ENCODE measurements around the gene FNBP1L.

FNBP1L gene

DNA sequence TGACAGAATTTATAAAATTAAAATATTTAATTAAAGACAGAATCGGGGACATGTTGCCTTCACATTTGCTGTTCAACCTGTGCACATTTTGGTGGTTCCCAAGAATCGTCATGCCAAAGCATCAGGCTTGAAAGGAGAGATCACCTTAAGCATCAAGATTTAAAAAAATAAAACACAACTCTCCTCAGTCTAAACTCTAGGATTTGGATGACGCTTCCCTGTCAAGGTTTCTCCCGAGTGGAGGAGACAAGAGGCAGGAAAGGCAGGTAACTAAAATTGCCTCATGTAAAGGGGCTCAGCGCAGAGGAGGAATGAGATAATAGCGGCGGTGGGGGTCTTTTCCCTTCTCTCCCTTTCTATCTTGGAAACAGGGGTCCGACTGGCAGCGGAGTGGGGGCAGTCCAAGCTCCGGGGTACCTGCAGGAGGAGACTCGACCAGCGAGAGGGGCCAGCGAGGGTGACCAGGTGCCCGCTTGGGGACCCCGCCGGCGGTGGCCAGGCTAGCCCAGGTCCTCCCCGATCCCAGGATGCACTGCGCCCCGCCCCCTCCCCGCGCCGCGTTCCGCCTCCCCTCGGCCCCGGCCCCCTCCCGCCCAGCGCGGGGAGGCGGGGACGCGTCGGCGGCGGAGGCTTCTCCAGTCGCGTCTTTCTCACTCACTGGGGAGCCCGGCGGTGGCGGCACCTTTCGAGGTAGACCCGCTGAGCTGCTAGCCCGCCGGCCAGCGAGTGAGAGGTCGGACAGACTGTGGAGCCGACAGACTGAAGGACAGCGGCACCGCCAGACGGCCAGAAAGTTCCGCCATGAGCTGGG, at the start of gene FNBP1L:
Gene FNBP1L, plus strand, starts transcription at position 638 of the 811 bp plus-strand sequence. Its CDS starts 164 bp downstream, at position 802.
- peak within 1 kb of the TSS; percentile 70 for H3K4me3 ChIP-seq (ENCODE audit: low read length)
- TF ChIP-seq, protein P1, sequence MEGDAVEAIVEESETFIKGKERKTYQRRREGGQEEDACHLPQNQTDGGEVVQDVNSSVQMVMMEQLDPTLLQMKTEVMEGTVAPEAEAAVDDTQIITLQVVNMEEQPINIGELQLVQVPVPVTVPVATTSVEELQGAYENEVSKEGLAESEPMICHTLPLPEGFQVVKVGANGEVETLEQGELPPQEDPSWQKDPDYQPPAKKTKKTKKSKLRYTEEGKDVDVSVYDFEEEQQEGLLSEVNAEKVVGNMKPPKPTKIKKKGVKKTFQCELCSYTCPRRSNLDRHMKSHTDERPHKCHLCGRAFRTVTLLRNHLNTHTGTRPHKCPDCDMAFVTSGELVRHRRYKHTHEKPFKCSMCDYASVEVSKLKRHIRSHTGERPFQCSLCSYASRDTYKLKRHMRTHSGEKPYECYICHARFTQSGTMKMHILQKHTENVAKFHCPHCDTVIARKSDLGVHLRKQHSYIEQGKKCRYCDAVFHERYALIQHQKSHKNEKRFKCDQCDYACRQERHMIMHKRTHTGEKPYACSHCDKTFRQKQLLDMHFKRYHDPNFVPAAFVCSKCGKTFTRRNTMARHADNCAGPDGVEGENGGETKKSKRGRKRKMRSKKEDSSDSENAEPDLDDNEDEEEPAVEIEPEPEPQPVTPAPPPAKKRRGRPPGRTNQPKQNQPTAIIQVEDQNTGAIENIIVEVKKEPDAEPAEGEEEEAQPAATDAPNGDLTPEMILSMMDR (conservative IDR thresholded peaks at IDR 0.05; ENCODE audit: low read length): no peak
- peak; percentile 39 for DNase-seq (ENCODE audit: low read depth)

DNA sequence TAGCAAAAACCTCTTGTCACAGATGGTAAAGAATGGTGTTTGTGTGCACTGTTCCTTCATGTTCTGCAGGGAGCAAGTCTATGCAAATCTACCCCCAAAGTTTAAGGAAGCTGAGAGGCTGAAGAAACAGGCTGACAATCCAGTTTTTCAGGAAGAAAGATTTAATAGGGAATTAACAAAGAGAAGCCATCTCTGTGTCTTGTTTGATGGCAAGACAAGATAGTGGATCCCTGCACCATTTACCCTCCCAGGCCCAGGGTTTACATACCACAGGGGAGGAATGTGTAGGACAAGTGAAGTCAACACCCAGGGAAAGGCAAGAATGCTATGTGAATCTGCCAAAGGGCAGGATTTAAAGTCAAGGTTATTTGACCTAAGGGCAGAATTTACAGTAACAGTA, 48.1 kb upstream of the FNBP1L start:
- no peak for DNase-seq (ENCODE audit: low read depth)
- TF ChIP-seq, protein P1 (conservative IDR thresholded peaks at IDR 0.05; ENCODE audit: low read length): no peak
- H3K4me3 ChIP-seq (ENCODE audit: low read length): no peak overlapping the region

DNA sequence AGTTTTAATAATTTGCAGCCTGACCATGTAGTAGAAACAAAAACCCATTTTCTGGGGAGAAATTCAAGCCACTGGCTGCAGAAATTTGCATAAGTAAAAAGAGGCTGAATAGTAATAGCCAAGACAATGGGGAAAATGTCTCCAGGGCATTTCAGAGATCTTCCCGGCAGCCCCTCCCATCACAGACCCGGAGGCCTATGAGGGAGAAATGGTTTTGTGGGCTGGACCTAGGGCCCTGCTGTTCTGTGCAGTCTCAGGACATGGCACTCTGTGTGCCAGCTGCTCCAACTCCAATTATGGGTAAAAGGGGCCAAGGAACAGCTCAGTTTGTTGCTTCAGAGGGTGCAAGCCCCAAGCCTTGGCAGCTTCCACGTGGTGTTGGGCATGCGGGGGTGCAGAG, 39.7 kb upstream of the FNBP1L start:
- H3K4me3 ChIP-seq (ENCODE audit: low read length): no peak overlapping the region
- TF ChIP-seq, protein P1 (conservative IDR thresholded peaks at IDR 0.05; ENCODE audit: low read length): no peak
- DNase-seq (ENCODE audit: low read depth): no peak

DNA sequence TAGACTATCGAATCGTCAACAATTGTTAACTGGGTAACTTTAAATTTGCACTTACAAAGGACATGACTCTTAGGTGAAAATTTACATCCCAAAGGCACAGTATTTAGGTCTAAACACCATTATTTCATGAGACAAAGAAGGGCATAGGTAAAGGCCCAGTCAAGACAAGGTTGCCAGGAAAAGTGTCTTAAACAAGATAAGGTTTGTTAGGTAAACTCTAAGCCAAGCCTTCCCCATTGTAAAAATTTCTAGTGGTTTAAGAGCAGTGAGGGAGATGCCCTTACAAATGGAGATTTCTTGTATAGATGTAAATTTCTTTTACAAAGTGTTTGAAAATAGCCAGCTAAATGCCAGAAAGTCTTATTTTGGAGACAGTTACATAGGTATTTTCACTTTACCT, 36.9 kb upstream of the FNBP1L start:
- no peak for DNase-seq (ENCODE audit: low read depth)
- no peak overlapping the region for H3K4me3 ChIP-seq (ENCODE audit: low read length)
- TF ChIP-seq, protein P1 (conservative IDR thresholded peaks at IDR 0.05; ENCODE audit: low read length): no peak

DNA sequence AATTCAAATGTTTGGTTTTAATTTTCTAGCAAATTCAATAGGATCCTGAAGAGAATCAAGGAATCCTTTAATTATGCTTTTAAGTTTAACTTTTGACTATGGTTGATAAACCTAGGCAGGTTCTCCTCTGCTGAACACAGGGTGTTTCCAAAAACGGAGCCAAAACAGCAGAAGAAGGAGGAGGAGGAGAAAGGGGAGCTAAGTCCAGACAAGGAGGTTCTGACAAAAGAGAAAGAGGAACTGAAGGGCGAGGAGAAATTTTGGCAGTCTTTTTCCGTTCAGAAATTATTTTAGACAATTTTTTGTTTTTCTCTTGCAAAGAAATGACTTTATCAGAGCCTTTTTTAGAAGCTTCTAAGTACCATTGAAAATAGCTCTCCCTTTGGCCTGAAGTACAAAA, 33.2 kb upstream of the FNBP1L start:
- TF ChIP-seq, protein P1 (conservative IDR thresholded peaks at IDR 0.05; ENCODE audit: low read length): no peak
- no peak overlapping the region for H3K4me3 ChIP-seq (ENCODE audit: low read length)
- DNase-seq (ENCODE audit: low read depth): no peak

DNA sequence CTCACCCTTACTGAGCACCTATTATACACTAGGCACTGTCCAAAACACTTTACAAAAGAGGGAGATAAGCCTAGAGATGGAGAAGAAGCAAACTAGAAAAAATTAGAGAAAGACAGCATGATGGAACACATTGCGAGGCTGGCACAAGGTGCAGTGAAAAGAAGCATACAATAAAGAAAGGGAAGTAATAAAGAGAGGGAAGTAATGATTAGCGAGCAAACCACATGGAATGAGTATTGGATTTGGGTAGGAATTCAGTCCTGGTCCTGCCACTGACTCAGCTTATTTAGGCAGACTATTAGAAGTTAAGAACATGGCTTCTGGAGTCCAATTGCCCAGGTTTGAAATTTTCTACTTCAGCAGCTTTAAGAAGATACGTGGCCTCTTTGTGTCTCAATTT, 32.6 kb upstream of the FNBP1L start:
- no peak for DNase-seq (ENCODE audit: low read depth)
- H3K4me3 ChIP-seq (ENCODE audit: low read length): no peak overlapping the region
- TF ChIP-seq, protein P1 (conservative IDR thresholded peaks at IDR 0.05; ENCODE audit: low read length): no peak

DNA sequence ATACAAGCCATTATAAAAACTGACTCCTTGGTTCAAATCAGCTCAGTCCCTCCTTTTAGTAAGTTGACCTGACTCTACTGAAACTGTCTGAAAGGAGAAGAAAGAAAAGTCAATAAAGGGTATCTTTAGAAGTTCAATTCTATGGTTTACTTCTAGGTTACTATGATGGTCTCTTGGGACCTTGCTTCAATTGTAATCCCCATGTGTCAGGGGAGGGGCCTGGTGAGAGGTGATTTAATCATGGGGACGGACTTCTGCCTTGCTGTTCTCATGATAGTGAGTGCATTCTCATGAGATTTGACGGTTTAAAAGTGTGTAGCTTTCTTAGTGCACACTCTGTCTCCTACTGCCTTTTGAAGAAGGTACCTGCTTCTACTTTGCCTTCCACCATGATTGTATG, 31.7 kb upstream of the FNBP1L start:
- TF ChIP-seq, protein P1 (conservative IDR thresholded peaks at IDR 0.05; ENCODE audit: low read length): no peak
- no peak overlapping the region for H3K4me3 ChIP-seq (ENCODE audit: low read length)
- no peak for DNase-seq (ENCODE audit: low read depth)

Data from AG10803 (cell line).